Thyroid gland (tissue), 4 donors: ENCODE measurements around the gene ADGRD1.

Experiments used
- CTCF ChIP-seq, 6 experiments: fragments of 200-600 bp in 3 of 6; fragments of 450-650 bp in 3 of 6; sonication (generic) in 3 of 6; IDR thresholded peaks; one replicate each; pipeline ENCODE4 v1.5.1; 2016 to 2019; ENCODE audit warnings: antibody characterized with exemption in 6 of 6, mild to moderate bottlenecking in 2 of 6, inconsistent platforms in 1 of 6, moderate library complexity in 1 of 6
- POLR2A ChIP-seq, 2 donors: fragments of 450-650 bp; IDR thresholded peaks; one replicate each; pipeline ENCODE4 v1.6.1; 2017; ENCODE audit warnings: antibody characterized with exemption in 2 of 2, mild to moderate bottlenecking in 2 of 2, moderate library complexity in 1 of 2

GRCh38 chr12:131131077-131131807, 177.5 kb downstream of the ADGRD1 start:
- TF ChIP-seq CTCF (IDR thresholded peaks at IDR 0.05): no peak
- no peak for TF ChIP-seq POLR2A (IDR thresholded peaks at IDR 0.05)
